ENCODE measurements around the gene EGFL8. TPM values are rescaled to one million over a fixed set of nuclear protein-coding genes. Genes with fewer than 3 reads are reported as not detected.

The EGFL8 gene
- total RNA-seq, 3 donors from 2014 or later, result 10.2 to 19.6 (median 11.8) TPM

DNA sequence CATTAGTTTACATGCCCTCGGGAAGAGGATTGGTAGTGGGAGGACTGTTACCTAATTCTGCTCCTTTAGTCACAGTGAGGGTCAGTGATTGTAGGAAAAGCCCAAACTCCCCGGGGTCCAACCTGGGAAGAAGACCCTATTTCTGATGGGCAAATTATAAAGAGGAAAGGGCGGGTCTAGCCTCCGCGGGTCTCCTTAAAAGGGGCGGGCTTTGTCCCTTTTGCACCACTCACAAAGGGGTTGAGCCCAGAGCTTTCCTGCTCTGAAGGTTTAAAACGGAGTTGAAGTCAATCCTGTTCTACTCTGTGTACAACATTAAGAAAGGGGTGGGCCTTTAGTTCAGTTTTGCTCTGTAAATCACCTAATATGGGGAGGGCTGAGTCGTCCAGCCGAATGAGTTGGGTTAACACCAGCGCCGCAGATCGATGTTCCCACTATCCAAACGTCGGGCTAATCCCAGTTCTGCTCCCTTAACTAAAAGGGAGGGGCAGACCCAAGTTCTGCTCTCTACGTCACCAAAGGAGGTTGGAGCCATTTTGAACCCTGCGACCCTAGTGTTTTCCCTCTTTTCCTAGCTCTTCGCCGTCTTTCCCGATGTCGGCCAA lies 12.9 kb downstream of the EGFL8 start:
- peak overlapping the region; percentile 72 to 91 (median 91) for H3K4me3 ChIP-seq
- H3K36me3 ChIP-seq, result no peaks in the 10 kb centered on the region
- no peaks in the 10 kb centered on the region for H3K27me3 ChIP-seq
- intact Hi-C loops (cut with DNase I; ENCODE audit: low total_unique reads), result no loop called here
- TF ChIP-seq, protein P1, sequence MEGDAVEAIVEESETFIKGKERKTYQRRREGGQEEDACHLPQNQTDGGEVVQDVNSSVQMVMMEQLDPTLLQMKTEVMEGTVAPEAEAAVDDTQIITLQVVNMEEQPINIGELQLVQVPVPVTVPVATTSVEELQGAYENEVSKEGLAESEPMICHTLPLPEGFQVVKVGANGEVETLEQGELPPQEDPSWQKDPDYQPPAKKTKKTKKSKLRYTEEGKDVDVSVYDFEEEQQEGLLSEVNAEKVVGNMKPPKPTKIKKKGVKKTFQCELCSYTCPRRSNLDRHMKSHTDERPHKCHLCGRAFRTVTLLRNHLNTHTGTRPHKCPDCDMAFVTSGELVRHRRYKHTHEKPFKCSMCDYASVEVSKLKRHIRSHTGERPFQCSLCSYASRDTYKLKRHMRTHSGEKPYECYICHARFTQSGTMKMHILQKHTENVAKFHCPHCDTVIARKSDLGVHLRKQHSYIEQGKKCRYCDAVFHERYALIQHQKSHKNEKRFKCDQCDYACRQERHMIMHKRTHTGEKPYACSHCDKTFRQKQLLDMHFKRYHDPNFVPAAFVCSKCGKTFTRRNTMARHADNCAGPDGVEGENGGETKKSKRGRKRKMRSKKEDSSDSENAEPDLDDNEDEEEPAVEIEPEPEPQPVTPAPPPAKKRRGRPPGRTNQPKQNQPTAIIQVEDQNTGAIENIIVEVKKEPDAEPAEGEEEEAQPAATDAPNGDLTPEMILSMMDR (IDR thresholded peaks at IDR 0.05), result no peak
- TF ChIP-seq POLR2A (IDR thresholded peaks at IDR 0.05) (peak; percentile 49), POLR2AphosphoS5 (IDR thresholded peaks at IDR 0.05) (peak in 2 of 3 donors; percentile 10 to 45)
- DNase-seq (ENCODE audit: low spot score in 2 of 2), result peak in 1 of 2 donors; percentile 52
- H3K27ac ChIP-seq, result peak overlapping the region; percentile 95 to 98
- H3K4me1 ChIP-seq, result peaks cover 0 to 34% of the 10 kb centered on the region in 2 donors
- no peaks in the 10 kb centered on the region for H3K9me3 ChIP-seq

DNA sequence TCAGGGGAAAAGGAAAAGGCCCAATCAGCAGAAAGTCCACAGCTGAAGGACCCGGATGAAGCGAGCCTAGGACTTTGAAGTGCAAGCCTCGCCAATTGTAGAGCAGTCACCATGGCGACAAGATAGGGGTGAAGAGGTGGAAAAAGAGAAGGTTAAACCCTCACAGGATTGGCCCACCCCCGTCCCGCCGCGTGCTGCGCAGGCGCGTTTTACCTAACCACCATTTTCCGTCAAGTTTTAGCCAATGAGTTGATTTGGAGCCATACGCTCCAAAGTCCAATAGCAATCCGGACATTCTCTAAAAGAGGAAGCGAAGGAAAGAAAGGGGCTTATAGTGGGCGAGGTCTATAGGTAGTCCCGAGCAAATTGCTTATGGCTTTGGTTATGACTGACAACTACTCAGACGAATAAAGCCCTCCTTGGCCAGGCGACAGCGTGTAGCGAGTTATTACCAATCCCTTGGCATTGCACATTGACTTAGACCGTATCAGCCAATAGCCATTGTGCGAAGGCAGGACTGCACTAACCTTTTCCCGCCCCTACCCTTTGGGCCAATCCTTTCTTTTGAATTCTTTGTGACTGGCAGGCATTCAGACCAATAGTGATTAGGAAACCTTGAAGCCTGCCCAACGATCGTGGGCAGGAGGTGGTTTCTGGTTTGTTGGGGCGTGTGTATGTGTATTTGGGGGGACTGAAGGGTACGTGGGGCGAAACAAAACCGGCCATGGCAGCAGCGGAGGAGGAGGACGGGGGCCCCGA lies 13.6 kb downstream of the EGFL8 start, which contains the start of gene RNF5:
RNF5 (plus strand) TSS at position 618 of the 759 bp plus-strand sequence; CDS start at position 725, 107 bp downstream.
- Histone ChIP-seq H3K4me3 (peak within 1 kb of the TSS; percentile 72 to 91 (median 91)), H3K9me3 (no peaks in the 10 kb centered on the region), H3K27ac (peak within 1 kb of the TSS; percentile 95 to 98), H3K27me3 (no peaks in the 10 kb centered on the region), H3K36me3 (no peaks in the 10 kb centered on the region), H3K4me1 (peaks cover 0 to 34% of the 10 kb centered on the region in 2 donors)
- intact Hi-C loops (cut with DNase I; ENCODE audit: low total_unique reads), result no loop called here
- DNase-seq (ENCODE audit: low spot score in 2 of 2), result peak; percentile 95 to 99
- TF ChIP-seq, protein P1 (IDR thresholded peaks at IDR 0.05), result no peak
- TF ChIP-seq POLR2AphosphoS5 (IDR thresholded peaks at IDR 0.05), result peak; percentile 52 to 78 (median 68)

DNA sequence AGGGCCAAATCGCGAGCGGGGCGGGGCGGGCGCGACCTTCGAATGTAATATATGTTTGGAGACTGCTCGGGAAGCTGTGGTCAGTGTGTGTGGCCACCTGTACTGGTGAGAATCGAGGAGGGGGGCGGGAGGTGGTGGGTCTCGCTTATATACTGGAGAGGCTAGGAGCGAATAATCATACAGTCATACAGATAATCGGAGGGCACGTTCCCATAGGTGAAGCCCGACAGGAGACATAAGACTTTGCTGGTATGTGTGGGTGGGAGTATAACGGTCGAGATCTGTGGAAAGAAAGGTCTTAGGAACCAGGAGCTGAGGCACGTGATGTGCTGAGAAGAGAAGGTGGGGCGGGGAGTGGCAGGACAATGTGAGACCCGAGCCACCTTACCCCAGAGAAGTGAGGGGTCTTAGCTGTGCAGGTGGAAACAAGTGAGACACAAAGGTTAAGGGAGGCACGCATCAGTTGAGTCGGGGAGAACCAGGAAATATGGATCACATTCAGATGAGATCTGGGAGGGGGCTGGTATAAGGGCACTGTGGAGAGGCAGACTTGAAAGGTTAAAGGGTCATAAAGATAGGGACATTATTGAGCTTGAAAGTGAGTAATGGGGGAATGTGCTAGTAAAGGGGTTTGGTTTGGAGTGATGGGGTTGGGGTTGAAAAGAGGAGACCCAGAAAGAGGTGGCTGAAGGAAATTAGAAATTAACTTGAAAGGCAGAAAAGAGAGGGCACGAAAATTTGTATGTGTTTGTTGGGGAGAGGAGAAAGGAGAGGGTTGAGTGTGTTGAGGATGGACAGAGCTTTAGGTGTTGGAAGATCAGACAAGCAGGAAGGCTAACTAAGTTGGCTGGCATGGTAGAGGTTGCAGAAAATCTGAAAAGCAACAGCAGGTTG lies 14.4 kb downstream of the EGFL8 start:
- peak overlapping the region; percentile 72 to 91 (median 91) for H3K4me3 ChIP-seq
- peak overlapping the region; percentile 95 to 98 for H3K27ac ChIP-seq
- TF ChIP-seq, protein P1 (IDR thresholded peaks at IDR 0.05), result no peak
- intact Hi-C loops (cut with DNase I; ENCODE audit: low total_unique reads), result no loop called here
- DNase-seq (ENCODE audit: low spot score in 2 of 2), result no peak
- peaks cover 0 to 28% of the 10 kb centered on the region in 2 donors for H3K4me1 ChIP-seq
- no peaks in the 10 kb centered on the region for H3K27me3 ChIP-seq
- H3K9me3 ChIP-seq, result no peaks in the 10 kb centered on the region
- H3K36me3 ChIP-seq, result no peaks in the 10 kb centered on the region

DNA sequence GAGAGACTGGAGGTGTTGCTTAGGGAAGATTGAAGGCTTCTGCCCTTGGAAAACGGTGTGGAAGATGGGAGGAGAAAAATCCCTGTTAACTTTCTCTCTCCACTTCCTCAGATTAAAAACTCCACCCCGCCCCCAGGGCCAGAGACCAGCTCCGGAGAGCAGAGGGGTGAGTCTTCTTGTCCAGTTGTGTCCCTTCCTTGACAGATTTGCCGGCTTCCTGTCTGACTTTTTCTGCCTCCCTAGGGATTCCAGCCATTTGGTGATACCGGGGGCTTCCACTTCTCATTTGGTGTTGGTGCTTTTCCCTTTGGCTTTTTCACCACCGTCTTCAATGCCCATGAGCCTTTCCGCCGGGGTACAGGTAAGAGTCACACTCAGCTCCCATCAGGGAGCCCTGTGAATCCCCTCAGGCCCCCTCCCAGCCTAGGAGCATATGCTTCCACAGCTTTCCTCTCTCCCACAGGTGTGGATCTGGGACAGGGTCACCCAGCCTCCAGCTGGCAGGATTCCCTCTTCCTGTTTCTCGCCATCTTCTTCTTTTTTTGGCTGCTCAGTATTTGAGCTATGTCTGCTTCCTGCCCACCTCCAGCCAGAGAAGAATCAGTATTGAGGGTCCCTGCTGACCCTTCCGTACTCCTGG lies 15.5 kb downstream of the EGFL8 start:
- Histone ChIP-seq H3K4me3 (peak overlapping the region in 1 of 3 donors; percentile 91), H3K4me1 (peaks cover 0 to 24% of the 10 kb centered on the region in 2 donors), H3K27ac (peak overlapping the region in 1 of 2 donors; percentile 98)

More for the DNA sequence above, 15.5 kb downstream of the EGFL8 start:
- Histone ChIP-seq H3K27me3 (no peaks in the 10 kb centered on the region), H3K36me3 (no peaks in the 10 kb centered on the region), H3K9me3 (no peaks in the 10 kb centered on the region)
- intact Hi-C loops (cut with DNase I; ENCODE audit: low total_unique reads), result no loop called here
- DNase-seq (ENCODE audit: low spot score in 2 of 2), result no peak
- TF ChIP-seq POLR2A (IDR thresholded peaks at IDR 0.05) (no peak), POLR2AphosphoS5 (IDR thresholded peaks at IDR 0.05) (no peak)
- TF ChIP-seq, protein P1 (IDR thresholded peaks at IDR 0.05), result no peak
